ENCODE results near the gene SH3PXD2A.

SH3PXD2A gene

DNA sequence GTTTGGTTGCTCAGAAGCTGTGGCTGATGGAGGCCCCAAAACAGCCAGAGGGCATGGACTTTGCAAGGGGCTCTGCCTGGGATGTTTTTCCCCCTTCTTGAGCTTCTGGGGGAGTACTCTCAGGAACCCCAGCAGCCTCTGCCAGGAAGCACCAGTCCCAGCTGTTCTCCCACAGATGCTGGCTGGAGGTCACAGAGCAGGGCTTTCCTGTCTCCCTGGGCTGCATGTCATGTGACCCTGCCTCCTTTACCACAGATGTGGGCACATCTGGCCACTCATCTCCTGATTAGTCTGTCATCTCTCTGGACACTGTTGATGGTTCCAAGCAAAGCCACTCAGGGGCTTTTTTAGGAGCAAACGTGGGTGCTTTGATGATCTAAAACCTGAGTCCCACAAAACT, 225.2 kb downstream of the SH3PXD2A start:
- no peak for TF ChIP-seq PAX5 (IDR thresholded peaks at IDR 0.05; ENCODE audit: insufficient read depth, low read length, severe bottlenecking)
- DNase-seq (ENCODE audit: insufficient read length, low spot score) (no peak), FAIRE-seq (no peak)

- TF ChIP-seq POLR2A (IDR thresholded peaks at IDR 0.05; ENCODE audit: low read depth, low read length) (no peak), PAX5 (IDR thresholded peaks at IDR 0.05; ENCODE audit: insufficient read depth, low read length, severe bottlenecking) (no peak), POLR2AphosphoS5 (IDR thresholded peaks at IDR 0.05; ENCODE audit: low read depth, low read length) (no peak), POU2F2 (IDR thresholded peaks at IDR 0.05; ENCODE audit: low read depth, low read length) (no peak), SPI1 (IDR thresholded peaks at IDR 0.05; ENCODE audit: low read depth, low read length) (no peak), TAF1 (IDR thresholded peaks at IDR 0.05; ENCODE audit: low read depth, low read length) (no peak)
- no peak for FAIRE-seq
- DNase-seq (ENCODE audit: insufficient read length, low spot score): no peak
Measured at GRCh38 chr10:103629581-103629980, 225.8 kb downstream of the SH3PXD2A start.

GRCh38 chr10:103627893-103628292, 227.5 kb downstream of the SH3PXD2A start:
- FAIRE-seq: no peak
- DNase-seq (ENCODE audit: insufficient read length, low spot score): no peak
- TF ChIP-seq POLR2AphosphoS5 (IDR thresholded peaks at IDR 0.05; ENCODE audit: low read depth, low read length): no peak
- TF ChIP-seq PAX5 (IDR thresholded peaks at IDR 0.05; ENCODE audit: insufficient read depth, low read length, severe bottlenecking): no peak
- no peak for TF ChIP-seq POLR2A (IDR thresholded peaks at IDR 0.05; ENCODE audit: low read depth, low read length)
- TF ChIP-seq SPI1 (IDR thresholded peaks at IDR 0.05; ENCODE audit: low read depth, low read length): no peak
- no peak for TF ChIP-seq TAF1 (IDR thresholded peaks at IDR 0.05; ENCODE audit: low read depth, low read length)
- no peak for TF ChIP-seq POU2F2 (IDR thresholded peaks at IDR 0.05; ENCODE audit: low read depth, low read length)

DNA sequence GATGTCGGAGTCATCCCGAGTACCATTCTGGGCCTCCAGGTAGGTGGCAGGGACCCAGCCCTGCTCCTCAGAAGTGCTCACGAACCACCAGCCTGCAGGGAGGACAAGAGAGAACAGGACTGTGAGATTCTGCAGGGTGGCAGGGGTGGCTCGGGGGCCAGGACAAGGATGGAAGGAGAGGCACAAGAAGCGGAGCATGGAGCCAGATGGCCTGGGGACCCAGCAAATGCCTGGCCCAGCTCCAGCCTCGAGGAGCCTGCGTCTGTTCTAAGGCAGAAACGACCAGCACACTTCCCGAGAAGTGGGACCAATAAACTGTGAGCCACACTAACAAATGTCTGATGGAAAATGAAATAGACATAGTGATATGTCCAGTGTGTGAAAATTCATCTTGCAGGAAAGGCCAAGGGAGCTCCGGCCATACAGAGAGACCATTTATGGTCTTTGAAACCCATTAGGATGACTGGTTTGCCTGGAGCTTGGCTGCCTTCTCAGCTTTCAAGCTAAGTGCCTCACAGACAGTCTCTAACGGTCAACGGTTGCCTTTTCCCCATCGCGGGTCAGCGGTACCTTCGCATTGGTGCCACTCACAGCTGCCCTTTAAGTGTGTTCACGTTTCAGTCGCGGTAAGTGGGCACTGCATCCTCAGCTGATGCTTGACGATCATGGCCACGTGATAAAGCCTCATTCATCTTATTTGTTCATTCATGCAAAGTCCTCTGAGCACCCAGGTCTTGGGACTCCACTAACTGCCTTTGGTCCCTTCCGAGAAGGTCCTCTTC, 228.1 kb downstream of the SH3PXD2A start:
- no peak for DNase-seq (ENCODE audit: insufficient read length, low spot score)
- no peak for TF ChIP-seq POLR2AphosphoS5 (IDR thresholded peaks at IDR 0.05; ENCODE audit: low read depth, low read length)
- no peak for TF ChIP-seq POLR2A (IDR thresholded peaks at IDR 0.05; ENCODE audit: low read depth, low read length)
- no peak for TF ChIP-seq PAX5 (IDR thresholded peaks at IDR 0.05; ENCODE audit: insufficient read depth, low read length, severe bottlenecking)
- no peak for TF ChIP-seq POU2F2 (IDR thresholded peaks at IDR 0.05; ENCODE audit: low read depth, low read length)
- TF ChIP-seq SPI1 (IDR thresholded peaks at IDR 0.05; ENCODE audit: low read depth, low read length): no peak
- TF ChIP-seq TAF1 (IDR thresholded peaks at IDR 0.05; ENCODE audit: low read depth, low read length): no peak
- FAIRE-seq: no peak

DNA sequence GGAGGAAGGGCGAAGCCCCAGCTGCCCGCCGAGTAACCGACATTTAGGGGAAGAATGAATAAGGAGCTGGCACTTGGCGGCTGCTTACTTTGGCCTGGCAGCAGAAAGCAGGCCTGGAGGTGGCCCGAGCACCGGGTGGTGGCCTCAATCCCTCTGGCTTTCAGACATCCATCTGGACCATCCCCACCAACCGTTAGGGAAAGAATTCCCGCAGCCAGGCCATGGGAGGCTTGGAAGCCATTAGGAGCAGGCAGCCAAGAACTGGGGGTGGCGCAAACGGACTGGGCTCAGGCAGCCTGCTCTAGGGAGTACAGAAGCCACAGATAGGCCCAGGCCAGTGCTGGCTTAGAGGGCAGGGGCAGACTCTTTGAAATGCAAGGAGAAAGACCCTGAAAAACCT, 229.2 kb downstream of the SH3PXD2A start:
- no peak for FAIRE-seq
- TF ChIP-seq POLR2AphosphoS5 (IDR thresholded peaks at IDR 0.05; ENCODE audit: low read depth, low read length): no peak
- TF ChIP-seq POLR2A (IDR thresholded peaks at IDR 0.05; ENCODE audit: low read depth, low read length): no peak
- no peak for TF ChIP-seq SPI1 (IDR thresholded peaks at IDR 0.05; ENCODE audit: low read depth, low read length)
- no peak for TF ChIP-seq PAX5 (IDR thresholded peaks at IDR 0.05; ENCODE audit: insufficient read depth, low read length, severe bottlenecking)
- no peak for TF ChIP-seq TAF1 (IDR thresholded peaks at IDR 0.05; ENCODE audit: low read depth, low read length)
- TF ChIP-seq POU2F2 (IDR thresholded peaks at IDR 0.05; ENCODE audit: low read depth, low read length): no peak
- no peak for DNase-seq (ENCODE audit: insufficient read length, low spot score)

- DNase-seq (ENCODE audit: insufficient read length, low spot score) (no peak), FAIRE-seq (no peak)
- TF ChIP-seq TAF1 (IDR thresholded peaks at IDR 0.05; ENCODE audit: low read depth, low read length) (no peak), POU2F2 (IDR thresholded peaks at IDR 0.05; ENCODE audit: low read depth, low read length) (no peak), POLR2AphosphoS5 (IDR thresholded peaks at IDR 0.05; ENCODE audit: low read depth, low read length) (no peak), PAX5 (IDR thresholded peaks at IDR 0.05; ENCODE audit: insufficient read depth, low read length, severe bottlenecking) (no peak), SPI1 (IDR thresholded peaks at IDR 0.05; ENCODE audit: low read depth, low read length) (no peak), POLR2A (IDR thresholded peaks at IDR 0.05; ENCODE audit: low read depth, low read length) (no peak)
Measured at GRCh38 chr10:103622935-103623574, 232.3 kb downstream of the SH3PXD2A start.

GRCh38 chr10:103622286-103622685, 233.1 kb downstream of the SH3PXD2A start:
- DNase-seq (ENCODE audit: insufficient read length, low spot score): no peak
- TF ChIP-seq POLR2AphosphoS5 (IDR thresholded peaks at IDR 0.05; ENCODE audit: low read depth, low read length): no peak
- no peak for TF ChIP-seq SPI1 (IDR thresholded peaks at IDR 0.05; ENCODE audit: low read depth, low read length)
- no peak for TF ChIP-seq POLR2A (IDR thresholded peaks at IDR 0.05; ENCODE audit: low read depth, low read length)
- no peak for TF ChIP-seq POU2F2 (IDR thresholded peaks at IDR 0.05; ENCODE audit: low read depth, low read length)
- no peak for TF ChIP-seq PAX5 (IDR thresholded peaks at IDR 0.05; ENCODE audit: insufficient read depth, low read length, severe bottlenecking)
- TF ChIP-seq TAF1 (IDR thresholded peaks at IDR 0.05; ENCODE audit: low read depth, low read length): no peak
- no peak for FAIRE-seq

GRCh38 chr10:103621783-103622125, 233.6 kb downstream of the SH3PXD2A start:
- DNase-seq (ENCODE audit: insufficient read length, low spot score): no peak
- TF ChIP-seq SPI1 (IDR thresholded peaks at IDR 0.05; ENCODE audit: low read depth, low read length) (no peak), POU2F2 (IDR thresholded peaks at IDR 0.05; ENCODE audit: low read depth, low read length) (no peak), PAX5 (IDR thresholded peaks at IDR 0.05; ENCODE audit: insufficient read depth, low read length, severe bottlenecking) (no peak), TAF1 (IDR thresholded peaks at IDR 0.05; ENCODE audit: low read depth, low read length) (no peak), POLR2A (IDR thresholded peaks at IDR 0.05; ENCODE audit: low read depth, low read length) (no peak), POLR2AphosphoS5 (IDR thresholded peaks at IDR 0.05; ENCODE audit: low read depth, low read length) (no peak)
- FAIRE-seq: no peak

DNA sequence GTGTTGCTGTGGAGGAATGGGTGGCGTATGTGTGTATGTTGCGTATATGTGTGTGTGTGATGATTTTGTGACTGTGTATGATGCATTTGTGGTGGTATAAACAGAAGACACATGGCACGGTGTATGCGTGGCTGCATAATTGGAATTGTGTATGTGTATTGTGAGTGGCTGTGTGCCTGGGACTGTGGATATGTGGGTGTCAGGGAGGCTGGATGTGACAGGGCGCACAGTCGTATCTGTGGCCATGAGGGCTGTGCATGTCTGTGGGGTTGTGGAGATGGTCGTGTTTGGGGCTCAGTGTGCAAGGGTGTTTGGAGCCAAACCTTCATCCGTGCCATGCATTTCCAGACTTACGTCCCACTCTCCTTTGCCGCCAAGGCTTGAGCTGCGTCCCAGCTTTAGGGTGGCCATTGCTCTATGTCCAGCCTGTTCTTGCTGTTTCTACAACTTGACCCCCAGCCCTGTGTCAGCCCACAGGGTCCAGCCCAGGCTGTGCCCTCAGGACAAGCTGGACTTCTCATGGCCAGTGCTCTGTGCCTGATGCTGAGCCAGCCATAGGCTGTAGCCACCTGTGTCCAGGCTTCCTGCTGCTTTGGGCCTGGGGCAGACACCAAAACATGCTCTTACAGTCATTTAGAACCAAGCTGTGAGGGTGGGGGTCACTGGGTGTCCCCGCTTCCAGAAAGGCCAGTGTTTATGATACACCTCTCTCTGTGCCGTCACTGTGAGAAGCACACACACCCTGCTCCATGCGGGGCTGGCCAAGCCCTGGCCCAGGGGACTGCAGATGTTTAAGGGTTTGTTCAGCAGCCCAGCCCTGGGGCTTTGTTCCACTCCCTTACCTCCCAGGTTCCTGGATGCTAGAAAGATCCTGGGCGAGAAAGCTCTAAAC, 234.2 kb downstream of the SH3PXD2A start:
- TF ChIP-seq TAF1 (IDR thresholded peaks at IDR 0.05; ENCODE audit: low read depth, low read length): no peak
- FAIRE-seq (peak; percentile 58), DNase-seq (ENCODE audit: insufficient read length, low spot score) (no peak)

All from GM12891 (cell line).